MV-4-11 (cell line): ENCODE data around the gene NRL.

Experiments
- DNase-seq: peaks from one replicate; lab custom pipeline; 2025; lab: John Stamatoyannopoulos, UW

The NRL gene

DNA sequence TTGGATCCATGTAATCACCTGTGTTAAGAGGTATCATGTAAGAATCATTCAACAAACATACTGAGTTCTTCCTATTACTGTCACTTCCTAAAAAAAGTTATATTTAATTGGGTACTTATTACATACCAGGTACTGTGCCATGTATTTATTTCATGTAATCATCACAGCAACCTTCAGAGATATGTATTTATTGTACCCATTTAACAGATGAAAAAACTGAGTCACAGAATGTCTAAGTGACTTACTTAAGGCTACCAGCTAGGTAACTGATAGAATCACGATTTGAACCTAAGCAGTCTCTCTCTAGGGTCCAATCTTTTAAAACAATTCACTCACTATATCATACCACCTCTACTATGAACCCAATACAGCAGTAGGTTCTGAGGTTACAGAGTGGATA is 29.7 kb upstream of the NRL start:
- DNase-seq: no peak

DNA sequence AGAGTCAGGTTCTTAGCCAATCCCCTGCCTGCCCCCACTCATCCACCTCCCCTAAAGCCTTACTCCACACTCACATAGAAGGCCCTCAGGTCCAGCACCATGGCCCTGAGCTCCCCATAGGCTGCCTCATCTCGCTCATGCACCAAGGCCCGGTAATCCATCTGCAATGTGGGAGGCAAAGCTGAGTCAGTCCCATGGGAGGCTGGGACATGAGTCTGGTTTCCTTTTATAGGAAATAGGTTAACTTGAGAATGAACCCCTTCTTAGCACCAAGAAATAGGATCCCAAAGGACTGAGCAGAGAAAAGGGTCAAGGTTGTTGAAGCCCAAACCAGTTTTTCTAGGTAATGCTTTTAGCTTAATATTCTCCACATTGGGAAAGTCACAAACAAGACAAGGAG is 28.8 kb upstream of the NRL start:
- no peak for DNase-seq

DNA sequence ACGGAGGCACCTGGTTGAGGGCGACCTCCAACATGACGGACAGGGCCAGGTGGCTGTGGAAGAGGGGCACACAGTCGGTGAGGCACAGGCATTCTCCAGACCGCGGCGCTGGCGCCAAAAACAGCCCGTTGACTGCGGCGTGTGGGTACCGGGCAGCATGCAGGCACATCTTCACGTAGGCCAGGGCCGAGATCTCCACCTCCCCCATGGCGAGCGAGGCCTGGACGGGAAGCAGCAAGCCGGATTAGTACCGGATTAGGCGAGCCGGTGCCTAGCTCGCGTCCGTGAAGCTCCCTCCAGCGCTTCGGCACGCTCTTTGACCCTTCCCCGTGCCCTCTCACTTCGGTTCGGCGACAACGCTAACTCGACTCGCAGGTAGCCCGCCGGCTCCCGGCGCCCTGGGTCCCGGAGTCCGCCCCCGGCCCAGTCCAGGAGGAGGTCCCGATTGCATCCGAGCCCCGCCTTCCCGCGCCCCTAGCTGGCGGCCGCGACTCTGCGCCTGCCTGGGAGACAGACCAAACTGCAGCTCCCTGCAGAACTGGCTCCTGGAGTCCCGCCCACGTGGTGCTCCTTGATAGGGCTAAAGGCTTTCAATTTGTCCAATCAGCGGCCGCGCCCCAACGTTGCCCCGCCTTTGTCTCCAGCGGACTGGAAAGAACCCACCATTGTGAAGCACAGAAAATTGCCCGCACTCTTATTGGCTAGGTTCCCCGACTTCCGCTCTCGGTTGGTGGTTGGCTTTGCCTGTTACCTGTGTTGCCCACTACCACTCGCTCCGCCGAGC is 26.5 kb upstream of the NRL start, which contains the start of gene EMC9:
TSS of gene EMC9 (minus strand) at position 495 of the 784 bp plus-strand sequence. CDS start at position 208, 287 bp downstream.
- peak; percentile 99 for DNase-seq

DNA sequence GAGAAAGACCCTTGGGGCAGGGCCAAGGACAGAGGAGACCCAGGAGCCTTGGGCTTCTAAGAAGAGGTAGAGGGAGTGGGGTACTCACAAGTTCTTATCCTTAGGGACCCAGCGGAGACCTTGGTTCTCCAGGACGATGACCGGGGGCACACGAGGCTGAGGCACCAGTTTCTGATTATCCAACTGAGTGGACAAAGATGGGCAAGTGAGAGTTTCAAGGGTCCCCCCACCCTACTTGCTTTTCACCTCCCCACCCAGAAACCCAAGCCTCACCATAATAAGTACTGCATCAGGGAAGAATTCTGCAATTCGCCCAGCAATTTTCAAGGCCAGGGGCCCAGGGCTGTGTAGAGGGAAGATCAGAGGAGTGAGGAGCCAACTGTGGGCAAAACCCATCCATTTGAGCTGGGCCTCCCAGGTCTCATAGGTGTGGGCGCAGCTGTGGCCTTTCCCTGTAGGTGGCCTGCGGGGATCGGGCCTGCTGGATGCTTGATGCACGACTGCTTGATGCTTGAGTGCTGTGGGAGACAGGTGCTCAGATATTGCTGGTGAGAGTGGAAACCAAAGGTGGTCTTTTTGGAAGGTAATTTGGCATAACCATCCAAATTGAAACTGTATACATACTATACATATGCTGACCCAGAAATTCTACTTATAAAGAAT is 24.7 kb upstream of the NRL start:
- DNase-seq: no peak

DNA sequence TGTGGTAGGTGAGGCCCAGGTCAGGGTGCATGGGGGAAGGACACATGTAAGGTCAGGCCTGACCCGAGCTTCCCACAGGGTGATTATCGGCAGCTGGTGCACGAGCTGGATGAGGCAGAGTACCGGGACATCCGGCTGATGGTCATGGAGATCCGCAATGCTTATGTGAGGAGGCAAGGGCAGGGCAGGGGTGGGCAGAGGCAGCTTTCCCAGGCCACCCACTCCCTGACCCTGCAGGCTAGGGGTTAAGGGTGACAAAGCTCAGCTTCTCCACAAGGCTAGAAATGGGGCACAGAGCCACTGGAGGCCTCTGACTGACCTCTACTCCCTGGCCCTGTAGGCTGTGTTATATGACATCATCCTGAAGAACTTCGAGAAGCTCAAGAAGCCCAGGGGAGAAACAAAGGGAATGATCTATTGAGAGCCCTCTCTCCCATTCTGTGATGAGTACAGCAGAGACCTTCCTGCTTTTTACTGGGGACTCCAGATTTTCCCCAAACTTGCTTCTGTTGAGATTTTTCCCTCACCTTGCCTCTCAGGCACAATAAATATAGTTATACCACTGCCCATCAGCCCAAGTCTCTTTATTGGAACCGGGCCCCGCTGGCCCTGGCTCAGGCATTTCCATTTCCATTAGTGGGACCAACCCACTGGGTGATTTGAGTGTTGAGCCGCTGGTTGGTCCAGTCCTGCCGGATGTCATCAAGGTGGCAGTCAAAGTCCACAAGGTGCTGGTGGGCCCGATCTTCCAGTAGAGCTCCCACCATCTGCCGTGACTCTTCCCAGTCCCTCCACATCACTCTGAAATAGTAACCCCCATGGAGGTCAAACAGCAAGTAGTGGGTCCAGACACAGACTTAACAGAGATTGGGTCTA is 23.9 kb upstream of the NRL start:
- DNase-seq: no peak

DNA sequence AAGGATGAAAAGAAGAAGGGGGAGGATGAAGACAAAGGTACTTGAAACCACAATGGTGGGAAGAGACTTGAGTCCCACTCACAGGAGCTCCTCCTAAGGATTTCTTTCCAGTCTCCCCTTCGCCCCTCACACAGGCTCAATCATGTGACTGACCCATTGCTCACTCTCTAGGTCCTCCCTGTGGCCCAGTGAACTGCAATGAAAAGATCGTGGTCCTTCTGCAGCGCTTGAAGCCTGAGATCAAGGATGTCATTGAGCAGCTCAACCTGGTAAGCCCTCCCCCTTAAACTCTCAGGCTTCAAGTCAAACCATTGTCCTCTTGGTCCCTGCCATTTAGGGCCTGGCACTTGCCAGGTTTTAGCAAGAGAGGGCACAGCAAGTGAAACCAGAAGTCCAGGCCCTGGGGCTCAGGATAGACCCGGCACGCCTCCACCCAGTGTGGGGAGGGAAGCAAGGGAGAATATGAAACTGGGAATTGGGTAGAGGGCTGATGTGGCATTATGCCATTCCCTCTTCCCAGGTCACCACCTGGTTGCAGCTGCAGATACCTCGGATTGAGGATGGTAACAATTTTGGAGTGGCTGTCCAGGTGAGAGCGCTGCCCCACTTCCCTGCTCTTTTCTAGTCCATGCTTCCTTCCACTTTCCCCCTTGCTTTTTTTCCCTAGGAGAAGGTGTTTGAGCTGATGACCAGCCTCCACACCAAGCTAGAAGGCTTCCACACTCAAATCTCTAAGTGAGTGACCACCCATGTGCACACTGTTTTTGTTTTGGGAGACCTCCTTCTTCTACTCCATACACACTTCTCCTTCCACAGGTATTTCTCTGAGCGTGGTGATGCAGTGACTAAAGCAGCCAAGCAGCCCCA is 23.0 kb upstream of the NRL start:
- DNase-seq: no peak

DNA sequence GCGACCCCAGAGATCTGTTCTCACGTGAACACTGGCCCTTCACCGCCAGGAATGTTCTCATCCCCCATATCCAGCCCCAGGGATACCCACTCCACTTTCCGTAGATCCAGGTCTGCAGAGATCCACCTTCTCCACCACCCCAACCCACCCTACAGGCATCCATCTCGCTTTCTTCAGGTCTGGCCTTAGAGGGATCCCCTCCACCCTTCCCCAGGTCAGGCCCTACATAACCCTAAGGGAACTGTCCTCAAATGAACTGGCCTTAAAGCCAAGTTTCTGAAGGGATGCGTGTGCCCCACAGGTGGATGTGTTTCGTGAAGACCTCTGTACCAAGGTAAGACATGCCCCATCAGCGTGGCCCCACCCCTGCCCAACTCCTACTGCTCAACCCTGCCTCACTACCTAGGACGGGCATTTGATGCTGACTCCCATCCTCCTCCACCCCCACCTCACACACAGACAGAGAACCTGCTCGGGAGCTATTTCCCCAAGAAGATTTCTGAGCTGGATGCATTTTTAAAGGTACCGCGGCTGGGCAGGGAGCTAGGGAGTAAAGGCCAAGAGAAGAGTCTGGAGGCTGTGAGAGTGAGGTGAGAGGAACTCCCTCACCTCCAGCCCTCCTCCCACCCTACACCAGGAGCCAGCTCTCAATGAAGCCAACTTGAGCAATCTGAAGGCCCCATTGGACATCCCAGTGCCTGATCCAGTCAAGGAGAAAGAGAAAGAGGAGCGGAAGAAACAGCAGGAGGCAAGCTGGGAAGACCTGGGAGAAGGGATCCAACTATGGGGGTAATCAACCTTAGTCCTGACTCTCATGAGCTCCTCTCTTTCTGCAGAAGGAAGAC is 22.2 kb upstream of the NRL start:
- DNase-seq: no peak

DNA sequence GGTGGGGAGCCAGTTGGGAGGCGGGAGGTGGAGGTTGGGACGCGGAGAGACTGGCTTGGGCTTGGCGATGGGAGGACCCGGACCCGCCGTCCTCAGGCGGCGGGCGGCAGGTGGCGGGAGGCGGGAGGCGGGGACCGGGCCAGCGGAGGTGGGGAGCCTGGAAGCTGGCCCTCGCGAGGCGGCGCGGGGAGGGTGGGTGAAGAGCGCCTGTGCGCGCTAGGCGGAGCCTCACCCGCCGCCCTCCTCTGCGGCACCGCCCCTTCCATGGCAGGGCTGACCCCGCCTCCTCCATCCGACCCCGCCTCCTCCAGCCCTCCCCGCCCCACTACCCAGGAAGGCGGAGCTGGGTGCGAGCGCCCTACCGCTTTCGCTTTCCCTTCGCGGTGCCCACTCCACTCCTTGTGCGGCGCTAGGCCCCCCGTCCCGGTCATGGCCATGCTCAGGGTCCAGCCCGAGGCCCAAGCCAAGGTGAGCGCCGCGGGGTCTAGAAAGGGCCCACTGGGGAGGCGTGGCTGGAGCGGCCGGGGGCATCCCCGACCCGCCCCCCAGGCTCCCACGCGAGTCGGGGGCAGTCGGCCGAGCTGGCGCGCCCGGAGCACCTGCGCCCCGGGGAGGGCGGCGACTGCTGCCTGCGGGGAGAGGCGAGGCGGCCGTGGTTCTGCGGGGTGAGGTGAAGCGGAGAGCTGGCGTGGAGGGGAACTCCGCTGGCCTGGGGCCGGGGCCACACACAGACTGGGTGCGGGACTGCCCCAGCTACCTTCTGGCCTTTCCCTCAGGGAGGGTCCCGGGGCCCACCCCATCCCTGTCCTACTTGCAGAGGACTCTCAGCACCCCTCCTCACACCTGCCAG is 21.3 kb upstream of the NRL start, which contains the start of gene PSME1:
TSS of gene PSME1 (plus strand) at position 361 of the 850 bp plus-strand sequence. CDS start at position 430, 69 bp downstream.
- DNase-seq: peak; percentile 80

DNA sequence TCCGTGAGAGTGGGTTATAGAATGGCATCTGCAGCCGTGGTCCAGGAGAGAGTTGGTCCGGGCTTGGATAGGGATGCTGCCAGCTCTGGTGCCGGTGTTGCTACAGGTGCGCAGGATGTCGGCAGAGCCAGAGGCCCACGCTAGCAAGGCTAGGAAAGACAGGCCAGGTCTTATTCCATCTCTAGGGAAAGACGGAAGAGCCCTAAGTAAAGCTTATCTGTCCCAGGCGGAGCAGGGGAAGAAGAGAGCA is 20.8 kb upstream of the NRL start:
- DNase-seq: no peak

DNA sequence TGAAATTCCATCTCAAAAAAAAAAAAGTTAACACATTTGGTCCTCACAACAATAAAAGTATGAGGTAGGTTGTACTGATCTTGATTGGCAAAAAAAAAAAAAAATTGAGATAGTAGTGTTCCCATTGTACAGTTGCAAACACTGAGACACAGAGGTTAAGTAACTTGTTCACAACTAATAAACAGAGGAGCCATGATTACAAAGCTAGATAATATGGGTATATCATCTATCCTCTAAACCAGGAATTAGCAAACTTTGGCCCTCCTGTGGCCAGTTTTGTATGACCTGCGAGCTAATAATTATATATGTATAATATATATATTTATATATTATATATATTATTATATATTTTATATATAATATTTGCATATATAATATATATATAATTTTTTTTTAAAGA is 19.0 kb upstream of the NRL start:
- no peak for DNase-seq

DNA sequence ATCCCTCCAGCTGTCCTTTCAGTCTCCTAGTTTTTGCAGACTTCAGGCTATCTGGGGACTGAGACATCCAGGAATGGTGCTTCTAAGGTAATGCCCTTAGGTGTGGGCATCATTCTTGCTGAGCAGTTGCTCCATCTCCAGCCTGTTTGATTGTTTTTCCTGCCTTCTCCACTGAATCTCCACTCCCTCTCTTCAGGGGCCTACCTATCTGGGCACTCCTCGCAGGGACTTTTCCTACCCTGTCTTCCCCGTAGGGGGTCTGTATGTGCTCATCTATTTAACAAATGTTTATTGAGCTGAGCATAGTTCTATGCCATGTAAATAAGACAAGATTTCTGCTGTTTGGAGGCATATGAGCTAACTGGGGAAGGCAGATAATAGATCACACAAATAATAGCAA is 18.2 kb upstream of the NRL start:
- DNase-seq: no peak

DNA sequence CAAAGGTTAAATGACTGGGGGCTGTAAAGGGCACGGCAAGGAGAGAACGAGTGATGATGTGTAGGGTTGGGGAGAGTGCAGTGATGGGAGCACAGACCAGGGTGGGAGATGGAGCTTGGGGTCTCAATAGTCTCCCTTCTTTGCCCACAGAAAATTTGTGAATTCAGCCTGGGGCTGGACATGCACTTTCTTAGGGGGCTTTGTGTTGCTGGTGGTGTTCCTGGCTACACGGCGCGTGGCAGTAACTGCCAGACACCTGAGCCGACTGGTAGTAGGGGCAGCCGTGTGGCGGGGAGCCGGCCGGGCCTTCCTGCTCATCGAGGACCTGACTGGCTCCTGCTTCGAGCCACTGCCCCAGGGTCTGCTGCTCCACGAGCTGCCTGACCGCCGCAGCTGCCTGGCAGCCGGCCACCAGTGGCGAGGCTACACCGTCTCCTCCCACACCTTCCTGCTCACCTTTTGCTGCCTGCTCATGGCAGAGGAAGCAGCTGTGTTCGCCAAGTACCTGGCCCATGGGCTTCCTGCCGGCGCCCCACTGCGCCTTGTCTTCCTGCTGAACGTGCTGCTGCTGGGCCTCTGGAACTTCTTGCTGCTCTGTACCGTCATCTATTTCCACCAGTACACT is 17.4 kb upstream of the NRL start:
- DNase-seq: no peak

DNA sequence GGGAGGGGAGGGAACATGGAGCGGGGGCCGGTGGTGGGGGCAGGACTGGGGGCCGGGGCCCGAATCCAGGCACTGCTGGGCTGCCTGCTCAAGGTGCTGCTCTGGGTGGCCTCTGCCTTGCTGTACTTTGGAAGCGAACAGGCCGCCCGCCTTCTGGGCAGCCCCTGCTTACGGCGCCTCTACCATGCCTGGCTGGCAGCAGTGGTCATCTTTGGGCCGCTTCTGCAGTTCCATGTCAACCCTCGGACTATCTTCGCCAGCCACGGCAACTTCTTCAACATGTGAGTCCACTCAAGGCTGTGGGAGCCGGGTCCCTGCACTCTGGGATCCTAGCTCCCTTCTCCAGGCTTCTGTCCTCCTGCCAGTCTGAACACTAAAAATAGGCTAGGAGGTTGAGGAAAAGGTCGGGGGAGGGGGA is 16.8 kb upstream of the NRL start:
- DNase-seq: no peak

DNA sequence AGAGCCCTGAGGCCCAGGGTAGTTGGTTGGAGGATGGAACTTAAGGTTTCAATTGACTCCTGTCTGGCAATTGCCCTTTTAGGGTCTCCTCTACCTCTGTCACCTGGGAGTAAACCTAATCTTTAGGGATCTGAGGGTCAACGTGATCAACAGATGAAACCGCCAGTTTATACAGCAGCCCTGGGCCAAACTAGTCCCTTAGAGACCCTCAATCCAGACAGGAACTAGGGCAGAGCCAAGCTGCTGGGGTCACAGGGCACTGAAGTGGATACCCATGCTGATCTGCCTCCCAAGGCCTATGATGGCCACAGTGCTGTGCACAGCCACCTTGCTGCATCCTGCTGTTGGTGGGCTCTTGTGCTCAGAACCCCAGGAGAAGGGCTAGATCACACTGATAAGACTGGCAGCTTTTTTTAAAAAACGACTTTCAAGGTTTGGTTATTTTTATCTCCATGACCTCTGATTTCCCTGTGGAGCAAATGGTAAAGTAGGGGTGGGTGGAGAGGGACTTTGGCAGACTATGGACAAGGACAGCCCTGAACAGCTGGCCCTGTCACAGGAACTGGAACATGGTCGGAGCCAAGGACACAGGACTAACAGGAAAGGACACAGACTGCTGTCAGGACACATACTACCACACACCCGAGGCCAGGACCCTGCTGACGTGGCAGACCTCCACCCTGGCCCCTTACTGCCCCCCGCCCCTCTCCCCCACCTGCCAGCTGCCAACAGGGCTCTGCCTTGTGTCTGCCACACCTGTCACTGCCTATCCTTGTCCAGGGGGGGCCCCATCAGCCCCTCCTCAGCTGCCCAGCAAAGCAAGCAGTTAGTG is 16.2 kb upstream of the NRL start:
- DNase-seq: no peak

DNA sequence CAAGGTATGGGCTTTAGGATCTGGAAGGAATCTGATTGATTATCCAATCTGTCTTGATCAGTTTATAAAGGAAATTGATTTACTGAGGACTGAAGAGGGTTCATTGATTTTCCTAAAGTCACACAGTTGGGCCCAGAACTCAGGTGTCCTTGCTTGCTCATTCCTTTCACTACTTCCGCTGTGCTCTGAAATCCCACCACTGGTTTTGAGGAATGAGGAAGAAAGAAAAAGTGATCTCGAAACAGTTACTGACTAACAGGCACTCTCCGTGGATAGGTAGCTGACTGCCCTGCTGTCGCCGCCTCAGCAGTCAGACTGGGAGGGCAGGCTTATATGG is 15.6 kb upstream of the NRL start, which contains the start of gene FITM1:
TSS of gene FITM1 (plus strand) at position 280 of the 337 bp plus-strand sequence. CDS start 905 bp downstream, outside the sequence.
- DNase-seq: peak; percentile 86

DNA sequence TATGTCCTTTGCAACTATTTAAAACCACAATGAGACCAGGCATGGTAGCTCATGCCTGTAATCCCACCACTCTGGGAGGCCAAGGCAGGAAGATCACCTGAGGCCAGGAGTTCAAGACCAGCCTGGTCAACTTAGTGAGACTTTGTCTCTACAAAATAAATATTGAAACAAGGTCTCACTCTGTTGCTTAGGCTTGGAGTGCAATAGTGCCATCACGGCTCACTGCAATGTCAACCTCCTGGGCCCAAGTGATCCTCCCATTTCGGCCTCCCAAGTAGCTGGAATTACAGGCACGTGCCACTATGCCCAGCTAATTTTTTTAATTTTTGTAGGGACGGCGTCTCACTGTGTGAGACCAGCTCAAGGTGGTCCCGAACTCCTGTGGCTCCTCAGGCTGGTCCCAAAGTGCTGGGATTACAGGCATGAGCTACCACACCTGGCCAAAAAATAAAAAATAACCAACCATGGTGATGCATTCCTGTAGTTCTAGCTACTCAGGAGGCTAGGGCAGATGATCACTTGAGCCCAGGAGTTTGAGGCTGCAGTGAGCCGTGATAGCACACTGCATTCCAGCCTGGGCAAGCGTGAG is 14.8 kb upstream of the NRL start:
- no peak for DNase-seq

DNA sequence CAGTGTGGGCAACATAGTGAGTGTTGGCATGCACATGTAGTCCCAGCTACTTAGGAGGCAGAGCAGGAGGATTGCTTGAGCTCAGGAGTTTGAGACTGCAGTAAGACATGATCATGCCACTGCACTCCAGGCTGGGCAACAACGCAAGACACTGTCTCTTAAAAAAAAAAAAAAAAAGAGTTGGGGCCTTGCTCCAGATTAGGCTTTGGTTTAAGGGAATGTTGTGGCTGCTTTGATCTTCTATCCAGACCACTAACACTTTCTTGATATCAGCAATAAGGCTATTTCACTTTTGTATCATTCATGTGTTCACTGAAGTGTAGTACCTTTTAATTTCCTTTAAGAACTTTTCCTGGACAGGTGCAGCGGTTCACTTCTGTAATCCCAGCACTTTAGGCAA is 12.9 kb upstream of the NRL start:
- DNase-seq: no peak

DNA sequence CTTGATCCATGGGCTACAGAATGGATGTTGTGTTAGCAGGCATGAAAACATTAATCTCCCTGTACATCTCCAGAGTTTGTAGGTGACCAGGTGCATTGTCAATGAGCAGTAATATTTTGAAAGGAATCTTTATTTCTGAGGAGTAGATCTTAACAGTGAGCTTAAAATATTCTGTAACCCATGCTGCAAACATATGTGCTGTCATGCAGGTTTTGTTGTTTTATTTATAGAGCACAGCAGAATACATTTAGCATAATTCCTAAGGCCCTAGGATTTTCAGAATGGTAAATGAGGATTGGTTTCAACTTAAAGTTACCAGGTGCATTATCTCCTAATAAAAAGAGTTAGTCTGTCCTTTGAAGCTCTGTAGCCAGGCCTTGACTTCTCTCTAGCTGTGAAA is 12.2 kb upstream of the NRL start:
- no peak for DNase-seq
